GM12873 (cell line): ENCODE data around the gene DMRT3.

ENCODE experiments used
- CTCF ChIP-seq: IDR thresholded peaks from 2 replicates; pipeline ENCODE4 v1.5.1; 2012; ENCODE audit warnings: low read depth, mild to moderate bottlenecking, moderate library complexity, low read length, control low read depth; ENCODE audit not compliant: insufficient read depth; ENCODE audit errors: missing control alignments

The DMRT3 gene

GRCh38 chr9:947985-948384, 28.5 kb upstream of the DMRT3 start:
- no peak for TF ChIP-seq CTCF

GRCh38 chr9:948497-948896, 28.0 kb upstream of the DMRT3 start:
- TF ChIP-seq CTCF = no peak

- no peak for TF ChIP-seq CTCF
These were observed 26.3 kb upstream of the DMRT3 start for GRCh38 chr9:950139-950538.

GRCh38 chr9:952546-952945, 23.9 kb upstream of the DMRT3 start:
- no peak for TF ChIP-seq CTCF

- no peak for TF ChIP-seq CTCF
These were observed 17.4 kb upstream of the DMRT3 start for GRCh38 chr9:959105-959504.

GRCh38 chr9:959914-960313, 16.5 kb upstream of the DMRT3 start:
- no peak for TF ChIP-seq CTCF

- no peak for TF ChIP-seq CTCF
These were observed 14.4 kb upstream of the DMRT3 start for GRCh38 chr9:962023-962422.
